HEK293T (cell line): ENCODE data around the gene KRTAP4-5.
"Not testable (repeated sequence)": the region's sequence is repeated elsewhere in the genome, so short reads cannot be mapped to it uniquely, and the experiment has no call there.

Experiments used
- CTCF ChIA-PET: fragments of 350-600 bp; formaldehyde crosslinking; extraction: SDS; loops from one replicate; lab custom pipeline; 2021; ENCODE audit warnings: antibody characterized with exemption, inconsistent platforms; lab: Yijun Ruan, JAX
- POLR2A ChIA-PET: fragments of 350-600 bp; formaldehyde crosslinking; extraction: SDS; loops from one replicate; lab custom pipeline; 2020; ENCODE audit warnings: antibody characterized with exemption, inconsistent platforms; lab: Yijun Ruan, JAX
- DNase-seq: peaks from one replicate; pipeline ENCODE4 v3.0.0; 2012; ENCODE audit warnings: mixed read lengths; ENCODE audit errors: extremely low spot score
- ARNT ChIP-seq: fragments of 450-650 bp; IDR thresholded peaks from 2 replicates; pipeline ENCODE4 v1.6.1; 2017; ENCODE audit warnings: mild to moderate bottlenecking
- BHLHE40 ChIP-seq: fragments of 450-650 bp; IDR thresholded peaks from 2 replicates; pipeline ENCODE4 v1.6.1; 2016; ENCODE audit warnings: mild to moderate bottlenecking, moderate library complexity, borderline replicate concordance
- CTBP1 ChIP-seq: fragments of 450-650 bp; IDR thresholded peaks from 2 replicates; pipeline ENCODE4 v1.6.1; 2016; ENCODE audit warnings: borderline replicate concordance
- ELF4 ChIP-seq: fragments of 450-650 bp; IDR thresholded peaks from 2 replicates; pipeline ENCODE4 v1.6.1; 2017; ENCODE audit warnings: antibody characterized with exemption
- FOXA1 ChIP-seq: fragments of 450-650 bp; IDR thresholded peaks from 2 replicates; pipeline ENCODE4 v1.6.1; 2016; ENCODE audit warnings: mild to moderate bottlenecking
- FOXK2 ChIP-seq: fragments of 450-650 bp; IDR thresholded peaks from 2 replicates; pipeline ENCODE4 v1.6.1; 2016; ENCODE audit warnings: mild to moderate bottlenecking
- FOXM1 ChIP-seq: fragments of 450-650 bp; IDR thresholded peaks from 2 replicates; pipeline ENCODE4 v1.6.1; 2017; ENCODE audit warnings: mild to moderate bottlenecking, borderline replicate concordance
- HDGF ChIP-seq: fragments of 450-650 bp; IDR thresholded peaks from 2 replicates; pipeline ENCODE4 v1.6.1; 2017; ENCODE audit warnings: antibody characterized with exemption, borderline replicate concordance
- L3MBTL2 ChIP-seq: fragments of 450-650 bp; conservative IDR thresholded peaks from 2 replicates; pipeline ENCODE4 v1.6.1; 2016; ENCODE audit warnings: mild to moderate bottlenecking
- LEF1 ChIP-seq: fragments of 450-650 bp; IDR thresholded peaks from 2 replicates; pipeline ENCODE4 v1.6.1; 2017; ENCODE audit warnings: mild to moderate bottlenecking, borderline replicate concordance
- NFRKB ChIP-seq: fragments of 450-650 bp; IDR thresholded peaks from 2 replicates; pipeline ENCODE4 v1.6.1; 2016; ENCODE audit warnings: mild to moderate bottlenecking, moderate library complexity
- SP1 ChIP-seq: fragments of 450-650 bp; IDR thresholded peaks from 2 replicates; pipeline ENCODE4 v1.6.1; 2017
- SUZ12 ChIP-seq: fragments of 450-650 bp; IDR thresholded peaks from 2 replicates; pipeline ENCODE4 v1.6.1; 2016; ENCODE audit warnings: mild to moderate bottlenecking
- TARDBP ChIP-seq: fragments of 450-650 bp; IDR thresholded peaks from 2 replicates; pipeline ENCODE4 v1.6.1; 2016
- ZNF384 ChIP-seq: fragments of 450-650 bp; IDR thresholded peaks from 2 replicates; pipeline ENCODE4 v1.6.1; 2016
- TF ChIP-seq, protein P1 (sequence below): fragments of 450-650 bp; IDR thresholded peaks from 2 replicates; pipeline ENCODE4 v1.6.1; 2016

The KRTAP4-5 gene

DNA sequence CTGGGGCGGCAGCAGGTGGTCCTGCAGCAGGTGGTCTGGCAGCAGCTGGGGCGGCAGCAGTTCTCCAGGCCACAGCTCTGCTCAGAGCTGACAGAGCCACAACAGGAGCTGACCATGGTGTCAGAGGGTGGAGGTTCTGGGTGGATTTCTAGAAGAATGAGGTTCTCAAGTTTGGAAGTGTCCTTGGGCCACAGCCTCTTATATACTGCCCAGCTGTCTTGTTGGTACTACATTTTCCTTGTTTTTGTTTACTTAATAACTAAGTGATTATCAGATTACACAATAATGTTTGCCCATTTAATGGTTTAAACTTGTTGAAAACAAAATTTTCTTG is at the start of gene KRTAP4-5:
KRTAP4-5 (minus strand) TSS at position 174 of the 334 bp plus-strand sequence; CDS start at position 116, 58 bp downstream.
- no peak for TF ChIP-seq L3MBTL2
- no peak for TF ChIP-seq ZNF384
- no peak for TF ChIP-seq BHLHE40
- no peak for TF ChIP-seq FOXK2
- TF ChIP-seq, protein P1, sequence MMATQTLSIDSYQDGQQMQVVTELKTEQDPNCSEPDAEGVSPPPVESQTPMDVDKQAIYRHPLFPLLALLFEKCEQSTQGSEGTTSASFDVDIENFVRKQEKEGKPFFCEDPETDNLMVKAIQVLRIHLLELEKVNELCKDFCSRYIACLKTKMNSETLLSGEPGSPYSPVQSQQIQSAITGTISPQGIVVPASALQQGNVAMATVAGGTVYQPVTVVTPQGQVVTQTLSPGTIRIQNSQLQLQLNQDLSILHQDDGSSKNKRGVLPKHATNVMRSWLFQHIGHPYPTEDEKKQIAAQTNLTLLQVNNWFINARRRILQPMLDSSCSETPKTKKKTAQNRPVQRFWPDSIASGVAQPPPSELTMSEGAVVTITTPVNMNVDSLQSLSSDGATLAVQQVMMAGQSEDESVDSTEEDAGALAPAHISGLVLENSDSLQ: no peak
- no peak for TF ChIP-seq ARNT
- TF ChIP-seq LEF1: no peak
- no peak for TF ChIP-seq SP1
- no peak for TF ChIP-seq ELF4
- TF ChIP-seq HDGF: no peak
- no peak for TF ChIP-seq CTBP1
- no peak for TF ChIP-seq TARDBP
- no peak for TF ChIP-seq NFRKB
- no peak for TF ChIP-seq FOXM1
- TF ChIP-seq FOXA1: no peak
- TF ChIP-seq SUZ12: no peak
- no peak for DNase-seq
- ChIA-PET CTCF (no interaction called here), POLR2A (no interaction called here)

DNA sequence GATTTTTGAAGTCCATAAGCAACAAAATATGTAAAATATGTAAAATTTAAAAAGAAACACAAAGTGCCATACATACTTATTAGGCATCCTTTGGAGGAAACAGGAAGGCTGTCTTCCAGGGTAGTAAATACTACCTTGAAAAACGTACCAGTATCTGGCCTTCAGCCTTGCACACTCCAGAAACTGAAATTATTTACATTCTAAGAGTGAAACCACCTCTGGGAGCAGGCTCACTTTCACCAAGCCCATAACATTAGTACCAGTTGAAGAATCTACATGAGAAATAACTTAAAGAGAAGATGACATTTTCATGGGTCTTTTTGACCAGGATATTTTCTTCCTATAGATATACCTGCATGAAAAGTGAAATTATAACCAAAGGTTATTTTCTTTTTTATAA is 46.4 kb upstream of the KRTAP4-5 start:
- ChIA-PET CTCF (no interaction called here), POLR2A (no interaction called here)
- TF ChIP-seq ZNF384 (no peak), HDGF (no peak), NFRKB (no peak), ELF4 (no peak), L3MBTL2 (no peak), SUZ12 (no peak), FOXK2 (no peak), CTBP1 (no peak), LEF1 (no peak), FOXA1 (no peak), TARDBP (no peak), FOXM1 (no peak)
- TF ChIP-seq, protein P1: no peak
- no peak for DNase-seq

DNA sequence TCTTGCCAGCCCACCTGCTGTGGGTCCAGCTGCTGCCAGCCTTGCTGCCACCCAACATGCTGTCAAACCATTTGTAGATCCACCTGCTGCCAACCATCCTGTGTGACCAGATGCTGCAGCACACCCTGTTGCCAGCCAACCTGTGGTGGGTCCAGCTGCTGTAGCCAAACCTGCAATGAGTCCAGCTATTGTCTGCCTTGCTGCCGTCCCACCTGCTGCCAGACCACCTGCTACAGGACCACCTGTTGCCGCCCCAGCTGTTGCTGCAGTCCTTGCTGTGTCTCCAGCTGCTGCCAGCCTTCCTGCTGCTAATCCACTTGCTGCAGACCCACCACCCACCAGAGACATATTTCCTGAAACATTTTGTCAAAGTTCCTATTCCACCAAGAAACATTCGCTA is 40.7 kb upstream of the KRTAP4-5 start:
- no peak for DNase-seq
- ChIA-PET POLR2A (no interaction called here), CTCF (no interaction called here)
- TF ChIP-seq LEF1 (no peak), NFRKB (no peak), L3MBTL2 (no peak), TARDBP (no peak), CTBP1 (no peak), SUZ12 (no peak), ZNF384 (no peak)
- TF ChIP-seq, protein P1: no peak

GRCh38 chr17:41189837-41190318 is 40.3 kb upstream of the KRTAP4-5 start, which contains the start of gene KRTAP9-1:
Gene KRTAP9-1 (plus strand): TSS chr17:41189887. CDS start chr17:41189887, 0 bp downstream.
- CTCF ChIA-PET, POLR2A ChIA-PET, DNase-seq: not testable (repeated sequence)

GRCh38 chr17:41186872-41187271 is 37.2 kb upstream of the KRTAP4-5 start:
- no peak for TF ChIP-seq ZNF384
- no peak for TF ChIP-seq L3MBTL2
- ChIA-PET POLR2A (no interaction called here), CTCF (no interaction called here)
- no peak for DNase-seq

DNA sequence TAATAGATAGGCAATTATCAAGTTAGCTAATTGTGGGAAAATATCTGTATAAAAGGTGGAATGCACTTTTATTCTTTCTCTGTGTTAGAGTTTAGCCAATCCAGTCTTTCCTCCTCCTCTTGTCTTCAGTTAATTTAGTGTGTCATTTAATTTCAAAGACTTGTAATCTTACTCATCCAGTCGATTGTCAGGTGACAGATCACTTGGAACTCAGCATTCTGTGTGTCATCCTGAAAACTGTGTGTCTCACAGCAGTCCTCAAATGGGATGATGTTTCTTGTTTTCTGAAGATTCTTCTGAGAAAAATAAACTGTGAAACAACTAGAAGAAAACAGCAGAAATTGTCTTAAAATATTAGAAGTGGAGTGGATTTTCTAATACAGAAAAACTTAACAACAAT is 35.4 kb upstream of the KRTAP4-5 start:
- CTCF ChIA-PET: no interaction called here
- POLR2A ChIA-PET: no interaction called here
- TF ChIP-seq NFRKB (no peak), FOXA1 (no peak), ELF4 (no peak), L3MBTL2 (no peak), FOXK2 (no peak), SUZ12 (no peak), TARDBP (no peak), LEF1 (no peak), SP1 (no peak), CTBP1 (no peak), BHLHE40 (no peak), FOXM1 (no peak), HDGF (no peak), ARNT (no peak), ZNF384 (no peak)
- TF ChIP-seq, protein P1: no peak
- DNase-seq: no peak
